ENCODE data around the gene S100Z.
"Not testable (repeated sequence)": the region's sequence is repeated elsewhere in the genome, so short reads cannot be mapped to it uniquely, and the experiment has no call there.

S100Z gene

DNA sequence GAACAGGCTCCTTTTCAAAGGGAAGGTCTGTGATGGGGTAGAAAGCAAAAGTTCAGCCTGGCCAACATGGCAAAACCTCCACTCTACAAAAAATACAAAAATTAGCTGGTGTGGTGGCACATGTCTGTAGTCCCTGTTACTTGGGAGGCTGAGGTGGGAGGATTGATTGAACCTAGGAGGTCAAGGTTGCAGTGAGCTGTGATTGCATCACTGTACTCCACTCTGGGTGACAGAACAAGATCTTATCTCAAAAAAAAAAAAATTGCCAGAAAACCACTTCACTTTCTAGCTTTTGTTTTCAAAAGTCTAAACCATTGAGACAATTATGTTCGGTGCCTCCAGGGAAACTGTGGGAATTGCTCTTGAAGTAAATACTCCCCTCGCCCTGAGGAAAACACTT is 43.5 kb downstream of the S100Z start:
- TF ChIP-seq CTCF (IDR thresholded peaks at IDR 0.05) = no peak
- no peaks in the 10 kb centered on the region for H3K27me3 ChIP-seq
- no peak overlapping the region for H3K27ac ChIP-seq
- no peak overlapping the region for H3K4me3 ChIP-seq (ENCODE audit: low read depth in 1 of 2, low read length in 1 of 2)
- no peaks in the 10 kb centered on the region for H3K4me1 ChIP-seq (ENCODE audit: control insufficient read depth in 1 of 2, insufficient read depth in 1 of 2, low read depth in 1 of 2, low read length in 1 of 2)
- H3K36me3 ChIP-seq = no peaks in the 10 kb centered on the region
- no peaks in the 10 kb centered on the region for H3K9me3 ChIP-seq

- Histone ChIP-seq H3K4me3 (ENCODE audit: low read depth in 1 of 2, low read length in 1 of 2) (no peak overlapping the region), H3K4me1 (ENCODE audit: control insufficient read depth in 1 of 2, insufficient read depth in 1 of 2, low read depth in 1 of 2, low read length in 1 of 2) (no peaks in the 10 kb centered on the region), H3K9me3 (no peaks in the 10 kb centered on the region), H3K27ac (no peak overlapping the region), H3K27me3 (no peaks in the 10 kb centered on the region), H3K36me3 (no peaks in the 10 kb centered on the region)
- TF ChIP-seq CTCF (IDR thresholded peaks at IDR 0.05) = no peak
Observed at GRCh38 chr5:76896196-76896595, 46.4 kb downstream of the S100Z start.

DNA sequence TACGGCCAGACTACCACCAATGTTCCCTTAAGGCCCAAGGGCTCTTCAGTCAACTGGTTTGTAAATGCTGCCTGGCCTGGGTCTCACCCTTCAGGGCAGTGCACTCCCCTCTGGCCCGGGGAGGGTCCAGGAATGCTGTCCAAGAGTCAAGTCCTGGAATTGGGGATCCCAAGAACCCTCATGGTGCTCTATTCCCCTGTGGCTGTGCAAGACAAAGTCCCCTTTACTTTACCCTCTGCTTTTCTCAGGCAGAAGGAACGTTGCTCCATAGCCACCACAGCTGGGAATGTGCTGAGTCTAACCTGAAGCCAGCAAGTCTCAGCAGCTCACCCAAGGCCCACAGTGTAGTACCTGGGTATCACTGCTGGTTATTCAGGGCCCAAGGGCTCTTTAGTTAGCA is 51.7 kb downstream of the S100Z start:
- H3K4me3 ChIP-seq (ENCODE audit: low read depth in 1 of 2, low read length in 1 of 2) = no peak overlapping the region
- no peaks in the 10 kb centered on the region for H3K27me3 ChIP-seq
- no peak overlapping the region for H3K27ac ChIP-seq
- no peaks in the 10 kb centered on the region for H3K4me1 ChIP-seq (ENCODE audit: control insufficient read depth in 1 of 2, insufficient read depth in 1 of 2, low read depth in 1 of 2, low read length in 1 of 2)
- H3K9me3 ChIP-seq = peaks cover 5% of the 10 kb centered on the region
- no peaks in the 10 kb centered on the region for H3K36me3 ChIP-seq
- TF ChIP-seq CTCF (IDR thresholded peaks at IDR 0.05) = no peak

DNA sequence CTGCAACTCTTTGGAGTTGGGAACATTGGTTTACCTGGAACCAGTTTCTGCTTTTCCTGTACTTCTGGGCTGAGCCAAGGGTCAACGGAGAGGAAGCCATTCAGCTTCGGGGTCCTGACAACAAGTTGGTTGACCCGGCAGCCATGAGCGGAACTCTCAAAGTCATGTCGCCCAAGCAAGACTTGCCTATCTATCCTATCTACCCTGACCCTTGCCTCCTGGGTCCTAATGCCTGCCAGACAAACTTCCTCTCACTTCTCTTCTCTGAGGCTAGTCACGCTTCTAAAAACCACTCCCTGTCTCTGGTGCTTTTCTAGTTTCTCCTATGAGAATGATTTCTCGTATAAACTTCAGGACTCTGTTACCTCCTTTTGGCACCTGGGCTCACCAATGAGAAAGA is 58.4 kb downstream of the S100Z start:
- Histone ChIP-seq H3K36me3 (no peaks in the 10 kb centered on the region), H3K9me3 (no peaks in the 10 kb centered on the region), H3K4me3 (ENCODE audit: low read depth in 1 of 2, low read length in 1 of 2) (no peak overlapping the region), H3K4me1 (ENCODE audit: control insufficient read depth in 1 of 2, insufficient read depth in 1 of 2, low read depth in 1 of 2, low read length in 1 of 2) (no peaks in the 10 kb centered on the region), H3K27me3 (no peaks in the 10 kb centered on the region), H3K27ac (no peak overlapping the region)
- no peak for TF ChIP-seq CTCF (IDR thresholded peaks at IDR 0.05)

- not testable (repeated sequence) for H3K4me1 ChIP-seq (ENCODE audit: control insufficient read depth in 1 of 2, insufficient read depth in 1 of 2, low read depth in 1 of 2, low read length in 1 of 2); H3K27ac ChIP-seq; H3K4me3 ChIP-seq (ENCODE audit: low read depth in 1 of 2, low read length in 1 of 2); H3K27me3 ChIP-seq; H3K9me3 ChIP-seq; H3K36me3 ChIP-seq
Observed at GRCh38 chr5:76910344-76910933, 60.6 kb downstream of the S100Z start.

DNA sequence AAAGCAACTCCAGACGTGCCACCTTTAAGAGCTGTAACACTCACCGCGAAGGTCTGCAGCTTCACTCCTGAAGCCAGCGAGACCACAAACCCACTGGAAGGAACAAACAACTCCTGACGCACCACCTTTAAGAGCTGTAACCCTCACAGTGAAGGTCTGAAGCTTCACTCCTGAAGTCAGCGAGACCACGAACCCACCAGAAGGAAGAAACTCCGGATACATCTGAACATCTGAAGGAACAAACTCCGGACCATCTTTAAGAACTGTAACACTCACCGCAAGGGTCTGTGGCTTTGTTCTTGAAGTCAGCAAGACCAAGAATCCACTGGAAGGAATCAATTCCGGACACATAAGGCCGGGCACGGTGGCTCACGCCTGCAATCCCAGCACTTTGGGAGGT is 64.9 kb downstream of the S100Z start:
- H3K9me3 ChIP-seq; H3K4me1 ChIP-seq (ENCODE audit: control insufficient read depth in 1 of 2, insufficient read depth in 1 of 2, low read depth in 1 of 2, low read length in 1 of 2); H3K27me3 ChIP-seq; H3K4me3 ChIP-seq (ENCODE audit: low read depth in 1 of 2, low read length in 1 of 2); H3K36me3 ChIP-seq; H3K27ac ChIP-seq: not testable (repeated sequence)

GRCh38 chr5:76918539-76918938 is 68.7 kb downstream of the S100Z start:
- Histone ChIP-seq H3K9me3 (no peaks in the 10 kb centered on the region), H3K4me3 (ENCODE audit: low read depth in 1 of 2, low read length in 1 of 2) (no peak overlapping the region), H3K4me1 (ENCODE audit: control insufficient read depth in 1 of 2, insufficient read depth in 1 of 2, low read depth in 1 of 2, low read length in 1 of 2) (no peaks in the 10 kb centered on the region), H3K27ac (no peak overlapping the region), H3K36me3 (no peaks in the 10 kb centered on the region), H3K27me3 (no peaks in the 10 kb centered on the region)
- no peak for TF ChIP-seq CTCF (IDR thresholded peaks at IDR 0.05)
